Activated CD4-positive, alpha-beta T cell treated with anti-CD3 and anti-CD28 coated beads, Interleukin-2, amount 10 ng/mL, durations not matched to agents 7 days and 5 days (primary cell): ENCODE results near the gene UVRAG. TPM values are rescaled to one million over a fixed set of nuclear protein-coding genes. Genes with fewer than 3 reads are reported as not detected.

Experiments used
- CTCF ChIA-PET: fragments of 350-600 bp; sonication (Branson Sonifier 250); formaldehyde crosslinking; loops from one replicate; lab custom pipeline; 2021; ENCODE audit warnings: antibody characterized with exemption; lab: Charles Lee
- POLR2A ChIA-PET: fragments of 350-600 bp; sonication (Branson Sonifier 250); formaldehyde crosslinking; loops from one replicate; lab custom pipeline; 2021; ENCODE audit warnings: antibody characterized with exemption; lab: Charles Lee
- DNase-seq: peaks from one replicate; pipeline ENCODE4 v3.0.0-alpha.2; 2020
- H3K27ac Mint-ChIP-seq: one replicate; pipeline ENCODE4 v1.8.0; 2021; ENCODE audit warnings: mild to moderate bottlenecking, moderate library complexity, mixed read lengths
- H3K27me3 Mint-ChIP-seq: one replicate; pipeline ENCODE4 v1.8.0; 2021; ENCODE audit warnings: mixed read lengths
- H3K36me3 Mint-ChIP-seq: one replicate; pipeline ENCODE4 v1.8.0; 2021; ENCODE audit warnings: low read depth, mixed read lengths
- H3K4me1 Mint-ChIP-seq: one replicate; pipeline ENCODE4 v1.8.0; 2021; ENCODE audit warnings: mixed read lengths
- H3K4me3 Mint-ChIP-seq: one replicate; pipeline ENCODE4 v1.8.0; 2021; ENCODE audit warnings: mild to moderate bottlenecking, moderate library complexity, mixed read lengths
- H3K9me3 Mint-ChIP-seq: one replicate; pipeline ENCODE4 v1.8.0; 2021; ENCODE audit warnings: mixed read lengths
- total RNA-seq, 2 experiments: library from RNA; stranded (reverse); gene quantifications; one replicate each; pipeline ENCODE4 v1.2.3, GENCODE V29; 2021

Gene UVRAG
- total RNA-seq, 2 experiments from 2014 or later, result 16.8 to 17.0 TPM

GRCh38 chr11:76090174-76090573 lies 275.2 kb downstream of the UVRAG start:
- H3K9me3 Mint-ChIP-seq, result peaks cover 4% of the 10 kb centered on the region
- no peaks in the 10 kb centered on the region for H3K4me1 Mint-ChIP-seq
- H3K27ac Mint-ChIP-seq, result no peak overlapping the region
- POLR2A ChIA-PET, result no interaction called here
- H3K4me3 Mint-ChIP-seq, result no peak overlapping the region
- peaks cover 9% of the 10 kb centered on the region for H3K36me3 Mint-ChIP-seq
- CTCF ChIA-PET, result no interaction called here
- no peaks in the 10 kb centered on the region for H3K27me3 Mint-ChIP-seq
- no peak for DNase-seq

DNA sequence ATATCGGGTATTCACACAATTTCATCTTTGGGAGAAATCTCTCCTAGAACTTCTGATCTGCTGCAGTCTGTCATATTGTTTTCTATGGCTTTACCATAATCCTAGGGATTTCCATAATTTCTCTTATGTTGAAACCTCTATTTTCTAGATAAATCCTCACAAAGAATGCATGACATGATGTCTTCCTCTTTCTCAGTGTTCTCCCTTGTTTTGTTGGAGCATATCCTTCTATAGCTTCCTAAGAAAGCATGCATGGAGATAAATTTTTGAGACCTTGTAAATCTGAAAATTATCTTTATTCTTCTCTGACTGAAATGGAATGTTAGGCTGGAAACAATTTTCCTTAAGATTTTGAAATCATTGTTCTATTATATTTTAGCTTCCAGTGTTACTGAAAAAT lies 275.8 kb downstream of the UVRAG start:
- Mint-ChIP-seq H3K36me3 (peaks cover 9% of the 10 kb centered on the region), H3K9me3 (peaks cover 4% of the 10 kb centered on the region), H3K27me3 (no peaks in the 10 kb centered on the region), H3K27ac (no peak overlapping the region), H3K4me3 (no peak overlapping the region), H3K4me1 (no peaks in the 10 kb centered on the region)
- ChIA-PET CTCF (no interaction called here), POLR2A (no interaction called here)
- DNase-seq, result no peak

DNA sequence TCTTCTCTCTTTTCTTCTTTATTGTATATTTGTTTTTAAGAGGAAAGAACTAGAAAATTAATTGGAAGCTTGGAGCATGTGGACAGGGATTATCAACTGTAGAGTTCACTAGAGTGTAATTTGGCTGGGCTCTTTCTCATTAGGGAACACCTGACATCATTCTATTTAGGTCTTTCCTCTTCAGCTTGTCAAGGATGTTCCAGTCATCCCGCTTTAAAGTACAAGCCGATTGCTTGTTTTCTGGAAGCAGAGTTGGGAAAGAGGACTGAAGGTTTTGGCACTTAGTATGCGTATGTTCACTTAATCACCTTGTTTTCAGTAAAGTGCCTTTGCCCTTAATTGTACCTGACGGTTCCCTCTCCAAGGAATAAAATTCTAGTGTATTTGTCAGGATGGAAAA lies 279.7 kb downstream of the UVRAG start:
- Mint-ChIP-seq H3K27ac (no peak overlapping the region), H3K4me3 (no peak overlapping the region), H3K27me3 (no peaks in the 10 kb centered on the region), H3K4me1 (no peaks in the 10 kb centered on the region), H3K9me3 (peaks cover 4% of the 10 kb centered on the region), H3K36me3 (peaks cover 7% of the 10 kb centered on the region)
- no peak for DNase-seq
- POLR2A ChIA-PET, result no interaction called here
- CTCF ChIA-PET, result no interaction called here

DNA sequence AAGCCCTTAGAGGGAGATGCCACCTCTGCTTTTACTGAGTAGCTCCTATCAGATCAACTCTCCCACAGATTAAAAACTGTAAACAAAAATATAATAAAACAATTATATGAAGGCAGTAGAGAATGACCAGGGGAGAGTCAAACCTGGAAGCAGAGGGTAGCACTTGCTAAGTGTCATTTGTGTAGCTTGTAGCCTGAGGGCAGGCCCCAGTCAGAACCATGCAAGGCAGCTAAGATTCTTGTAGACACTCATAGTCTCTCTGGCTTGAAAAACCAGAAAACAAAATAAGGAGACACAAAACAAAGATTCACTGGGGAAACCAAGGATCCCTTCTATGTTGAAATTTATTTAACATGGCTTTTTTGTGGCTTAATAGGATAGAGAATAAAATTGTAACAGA lies 280.9 kb downstream of the UVRAG start:
- Mint-ChIP-seq H3K27ac (no peak overlapping the region), H3K4me3 (no peak overlapping the region), H3K27me3 (no peaks in the 10 kb centered on the region), H3K9me3 (peaks cover under 1% of the 10 kb centered on the region), H3K4me1 (no peaks in the 10 kb centered on the region), H3K36me3 (peaks cover under 1% of the 10 kb centered on the region)
- ChIA-PET POLR2A (no interaction called here), CTCF (no interaction called here)
- DNase-seq, result no peak

- DNase-seq, result no peak
- no peak overlapping the region for H3K27ac Mint-ChIP-seq
- ChIA-PET CTCF (no interaction called here), POLR2A (no interaction called here)
- H3K27me3 Mint-ChIP-seq, result no peaks in the 10 kb centered on the region
- H3K4me1 Mint-ChIP-seq, result no peaks in the 10 kb centered on the region
- no peaks in the 10 kb centered on the region for H3K9me3 Mint-ChIP-seq
- no peak overlapping the region for H3K4me3 Mint-ChIP-seq
- no peaks in the 10 kb centered on the region for H3K36me3 Mint-ChIP-seq
Observed at GRCh38 chr11:76096552-76096951, 281.5 kb downstream of the UVRAG start.

- CTCF ChIA-PET, result no interaction called here
- POLR2A ChIA-PET, result no interaction called here
- H3K27me3 Mint-ChIP-seq, result no peaks in the 10 kb centered on the region
Observed at GRCh38 chr11:76102802-76103201, 287.8 kb downstream of the UVRAG start.

DNA sequence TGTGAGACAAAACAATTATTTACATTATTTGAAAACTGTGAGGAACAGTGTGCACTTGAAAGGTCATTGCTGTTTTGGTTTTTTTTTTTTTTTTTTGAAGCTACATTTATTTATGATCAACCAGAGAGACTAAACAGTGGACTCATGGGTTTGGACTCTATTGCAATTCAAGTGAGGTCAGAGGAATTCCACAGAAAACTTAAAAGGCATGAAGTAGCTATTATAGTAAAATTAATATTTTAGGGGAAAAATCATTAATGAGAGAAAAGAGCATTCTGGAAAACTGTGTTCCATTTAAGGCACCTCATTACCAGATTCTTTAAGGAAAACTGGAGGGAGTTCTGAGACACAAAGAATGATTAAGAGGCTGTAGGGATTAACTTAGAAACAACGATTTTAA lies 288.4 kb downstream of the UVRAG start:
- Mint-ChIP-seq H3K4me3 (no peak overlapping the region), H3K9me3 (no peaks in the 10 kb centered on the region), H3K27me3 (no peaks in the 10 kb centered on the region), H3K4me1 (no peaks in the 10 kb centered on the region), H3K36me3 (no peaks in the 10 kb centered on the region), H3K27ac (no peak overlapping the region)
- ChIA-PET POLR2A (no interaction called here), CTCF (no interaction called here)
- DNase-seq, result no peak

More at GRCh38 chr11:76102802-76103201, 287.8 kb downstream of the UVRAG start:
- DNase-seq, result no peak
- Mint-ChIP-seq H3K9me3 (no peaks in the 10 kb centered on the region), H3K4me3 (no peak overlapping the region), H3K27ac (no peak overlapping the region), H3K36me3 (no peaks in the 10 kb centered on the region), H3K4me1 (no peaks in the 10 kb centered on the region)

DNA sequence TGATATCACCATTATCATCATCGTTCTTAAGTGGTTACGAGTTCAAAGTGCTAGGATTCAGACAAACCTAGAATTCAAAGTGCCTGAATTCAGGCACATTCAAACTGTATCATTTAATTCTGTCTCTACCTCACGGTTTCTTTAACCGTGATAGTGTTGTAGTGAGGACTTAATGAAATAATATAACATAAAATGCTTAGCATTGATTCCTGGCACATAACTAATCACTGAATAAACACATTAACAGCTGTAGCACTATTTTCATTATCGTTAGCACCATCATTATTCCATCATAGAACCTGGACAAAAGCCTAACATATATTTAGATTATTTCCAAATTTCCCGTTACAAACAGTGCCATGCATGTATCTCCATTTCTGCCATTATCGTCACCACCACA lies 289.3 kb downstream of the UVRAG start:
- no peak for DNase-seq
- Mint-ChIP-seq H3K9me3 (no peaks in the 10 kb centered on the region), H3K4me3 (no peak overlapping the region), H3K27ac (no peak overlapping the region), H3K36me3 (no peaks in the 10 kb centered on the region), H3K27me3 (no peaks in the 10 kb centered on the region), H3K4me1 (no peaks in the 10 kb centered on the region)
- ChIA-PET POLR2A (no interaction called here), CTCF (interaction anchor here (1.3 kb wide), 1 partner anchor 15 kb away, joined by 4 read pairs; no protein-coding TSS in a partner anchor)

GRCh38 chr11:76105637-76106036 lies 290.6 kb downstream of the UVRAG start:
- Mint-ChIP-seq H3K36me3 (no peaks in the 10 kb centered on the region), H3K27me3 (no peaks in the 10 kb centered on the region), H3K4me1 (no peaks in the 10 kb centered on the region), H3K27ac (no peak overlapping the region), H3K9me3 (no peaks in the 10 kb centered on the region), H3K4me3 (no peak overlapping the region)
- ChIA-PET CTCF (interaction anchor here (2.3 kb wide), 1 partner anchor 10 kb away, joined by 5 read pairs; no protein-coding TSS in a partner anchor), POLR2A (no interaction called here)
- DNase-seq, result no peak

GRCh38 chr11:76107971-76108370 lies 293.0 kb downstream of the UVRAG start:
- POLR2A ChIA-PET, result no interaction called here
- CTCF ChIA-PET, result interaction anchor here (2.3 kb wide), 1 partner anchor 8 kb away, joined by 5 read pairs; no protein-coding TSS in a partner anchor
- no peaks in the 10 kb centered on the region for H3K36me3 Mint-ChIP-seq
- no peaks in the 10 kb centered on the region for H3K27me3 Mint-ChIP-seq
- H3K27ac Mint-ChIP-seq, result no peak overlapping the region
- no peak for DNase-seq
- H3K4me1 Mint-ChIP-seq, result no peaks in the 10 kb centered on the region
- H3K9me3 Mint-ChIP-seq, result no peaks in the 10 kb centered on the region
- H3K4me3 Mint-ChIP-seq, result no peak overlapping the region

GRCh38 chr11:76114238-76114637 lies 299.2 kb downstream of the UVRAG start:
- H3K4me3 Mint-ChIP-seq, result no peak overlapping the region
- no peaks in the 10 kb centered on the region for H3K27me3 Mint-ChIP-seq
- no peak for DNase-seq
- POLR2A ChIA-PET, result no interaction called here
- H3K9me3 Mint-ChIP-seq, result no peaks in the 10 kb centered on the region
- H3K27ac Mint-ChIP-seq, result no peak overlapping the region
- CTCF ChIA-PET, result interaction anchor here (1.4 kb wide), 1 partner anchor 9 kb away, joined by 3 read pairs; no protein-coding TSS in a partner anchor
- peaks cover 6% of the 10 kb centered on the region for H3K36me3 Mint-ChIP-seq
- H3K4me1 Mint-ChIP-seq, result no peaks in the 10 kb centered on the region

- DNase-seq, result no peak
- H3K4me1 Mint-ChIP-seq, result no peaks in the 10 kb centered on the region
- H3K4me3 Mint-ChIP-seq, result no peak overlapping the region
- H3K36me3 Mint-ChIP-seq, result peaks cover 6% of the 10 kb centered on the region
- no peak overlapping the region for H3K27ac Mint-ChIP-seq
- ChIA-PET POLR2A (no interaction called here), CTCF (interaction anchor here (1.8 kb wide), 1 partner anchor 9 kb away, joined by 5 read pairs; no protein-coding TSS in a partner anchor)
- no peaks in the 10 kb centered on the region for H3K27me3 Mint-ChIP-seq
- no peaks in the 10 kb centered on the region for H3K9me3 Mint-ChIP-seq
Observed at GRCh38 chr11:76115555-76115954, 300.5 kb downstream of the UVRAG start.

DNA sequence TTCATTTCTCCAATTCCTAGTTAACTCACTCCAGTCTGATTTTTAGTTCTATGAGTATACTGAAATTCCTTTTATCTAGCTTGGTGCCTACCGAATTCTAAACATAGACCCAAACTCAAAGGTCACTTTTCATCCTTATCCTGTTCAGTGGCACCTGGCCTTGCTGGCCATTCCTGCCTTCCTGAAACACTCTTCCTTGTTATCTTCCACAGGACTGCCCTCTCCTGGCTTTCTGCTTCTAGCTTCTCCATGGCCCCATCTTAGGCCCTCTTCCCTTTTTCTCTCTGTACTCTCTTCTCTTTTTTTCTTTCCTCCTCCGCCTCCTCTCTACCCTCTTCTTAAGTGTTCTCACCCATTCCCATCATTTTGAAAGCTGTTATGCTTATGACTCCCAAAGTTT lies 304.0 kb downstream of the UVRAG start:
- Mint-ChIP-seq H3K4me3 (no peak overlapping the region), H3K27me3 (no peaks in the 10 kb centered on the region), H3K4me1 (no peaks in the 10 kb centered on the region), H3K9me3 (no peaks in the 10 kb centered on the region), H3K36me3 (peaks cover 6% of the 10 kb centered on the region), H3K27ac (no peak overlapping the region)
- CTCF ChIA-PET, result interaction anchor here (1.3 to 2.8 kb wide), 3 partner anchors 12 to 33 kb away, joined by 4 to 10 read pairs (median 5); no protein-coding TSS in a partner anchor
- no peak for DNase-seq
- POLR2A ChIA-PET, result no interaction called here

- DNase-seq, result no peak
- Mint-ChIP-seq H3K27ac (no peak overlapping the region), H3K27me3 (no peaks in the 10 kb centered on the region), H3K4me1 (no peaks in the 10 kb centered on the region), H3K9me3 (no peaks in the 10 kb centered on the region), H3K4me3 (no peak overlapping the region), H3K36me3 (peaks cover 6% of the 10 kb centered on the region)
- POLR2A ChIA-PET, result no interaction called here
- CTCF ChIA-PET, result interaction anchor here (0.5 to 2.8 kb wide), 6 partner anchors 9 to 1559 kb away, joined by 3 to 10 read pairs (median 4); no protein-coding TSS in a partner anchor
Observed at GRCh38 chr11:76119779-76120178, 304.8 kb downstream of the UVRAG start.
